Posterior cingulate gyrus (tissue), 11 donors: ENCODE measurements around the gene FOSL2.

Source experiments
- DNase-seq, 10 donors: peaks; one replicate each; pipeline versions ENCODE4 v3.0.0 to v3.0.0-alpha.2; 2020 to 2021; ENCODE audit warnings: mixed read lengths in 3 of 10
- intact Hi-C: fragments of 100-400 bp; cut with DNase I; formaldehyde crosslinking; loops from one replicate; pipeline ENCODE4 v1.15.1; 2023

The FOSL2 gene

GRCh38 chr2:28391564-28392296 is 928 bp upstream of the FOSL2 start:
- peak in 7 of 10 donors; percentile 25 to 90 (median 43) for DNase-seq
- intact Hi-C loops = loop anchor here (10.0 kb wide), 2 partner anchors 157 to 437 kb away; no protein-coding TSS in a partner anchor

- DNase-seq = peak in 8 of 10 donors; percentile 20 to 91 (median 38)
- intact Hi-C loops = loop anchor here (10.0 kb wide), 2 partner anchors 158 to 438 kb away; no protein-coding TSS in a partner anchor
These were observed 617 bp downstream of the FOSL2 start for GRCh38 chr2:28393114-28393836.

GRCh38 chr2:28394331-28394877 is 1.7 kb downstream of the FOSL2 start:
- intact Hi-C loops = loop anchor here (2.0 to 10.0 kb wide), 3 partner anchors 160 to 504 kb away; partner anchors contain the start of genes BABAM2 and RBKS
- peak in 2 of 10 donors; percentile 27 to 81 for DNase-seq

- DNase-seq = no peak
- intact Hi-C loops = loop anchor here (2.0 to 10.0 kb wide), 3 partner anchors 160 to 504 kb away; partner anchors contain the start of genes BABAM2 and RBKS
These were observed 2.3 kb downstream of the FOSL2 start for GRCh38 chr2:28394997-28395333.

GRCh38 chr2:28395334-28396061 is 2.8 kb downstream of the FOSL2 start:
- intact Hi-C loops = loop anchor here (1.0 to 10.0 kb wide), 5 partner anchors 161 to 693 kb away; partner anchors contain the start of genes BABAM2 and RBKS
- DNase-seq = peak in 1 of 10 donors; percentile 76

- intact Hi-C loops = loop anchor here (2.0 to 10.0 kb wide), 3 partner anchors 162 to 694 kb away; no protein-coding TSS in a partner anchor
- DNase-seq = no peak
These were observed 4.4 kb downstream of the FOSL2 start for GRCh38 chr2:28397043-28397381.

GRCh38 chr2:28398101-28398834 is 5.6 kb downstream of the FOSL2 start:
- peak in 3 of 10 donors; percentile 19 to 77 (median 30) for DNase-seq
- intact Hi-C loops = loop anchor here (10.0 kb wide), 2 partner anchors 163 to 443 kb away; no protein-coding TSS in a partner anchor

GRCh38 chr2:28399289-28399688 is 6.6 kb downstream of the FOSL2 start:
- intact Hi-C loops = loop anchor here (10.0 kb wide), 2 partner anchors 164 to 444 kb away; no protein-coding TSS in a partner anchor
- peak in 1 of 10 donors; percentile 49 for DNase-seq

- DNase-seq = peak in 1 of 10 donors; percentile 44
- intact Hi-C loops = loop anchor here (10.0 kb wide), 2 partner anchors 165 to 445 kb away; no protein-coding TSS in a partner anchor
These were observed 7.3 kb downstream of the FOSL2 start for GRCh38 chr2:28399956-28400355.

- intact Hi-C loops = no loop called here
- peak in 1 of 10 donors; percentile 24 for DNase-seq
These were observed 7.8 kb downstream of the FOSL2 start for GRCh38 chr2:28400419-28400818.

GRCh38 chr2:28400921-28401320 is 8.3 kb downstream of the FOSL2 start:
- intact Hi-C loops = no loop called here
- DNase-seq = peak in 1 of 10 donors; percentile 11

GRCh38 chr2:28401411-28401810 is 8.8 kb downstream of the FOSL2 start:
- intact Hi-C loops = no loop called here
- peak in 2 of 10 donors; percentile 40 to 77 for DNase-seq

- intact Hi-C loops = no loop called here
- peak in 1 of 10 donors; percentile 31 for DNase-seq
These were observed 9.4 kb downstream of the FOSL2 start for GRCh38 chr2:28401948-28402550.

- intact Hi-C loops = no loop called here
- DNase-seq = peak in 1 of 10 donors; percentile 81
These were observed 10.8 kb downstream of the FOSL2 start for GRCh38 chr2:28403370-28403956.

- intact Hi-C loops = no loop called here
- peak in 1 of 10 donors; percentile 65 for DNase-seq
These were observed 11.4 kb downstream of the FOSL2 start for GRCh38 chr2:28404086-28404485.

- DNase-seq = peak in 1 of 10 donors; percentile 13
- intact Hi-C loops = no loop called here
These were observed 12.9 kb downstream of the FOSL2 start for GRCh38 chr2:28405537-28405936.

- intact Hi-C loops = no loop called here
- DNase-seq = peak in 1 of 10 donors; percentile 67
These were observed 13.8 kb downstream of the FOSL2 start for GRCh38 chr2:28406276-28407096.
